Melanocyte of skin (primary cell): Measurements from ENCODE around the gene CGB8. TPM values are rescaled to one million over a fixed set of nuclear protein-coding genes. Genes with fewer than 3 reads are reported as not detected.

Experiments used
- small RNA-seq, 2 donors: library from RNA; depleted of rRNA; stranded (forward); fragments of <200 nt; gene quantifications; one replicate each; pipeline ENCODE3, GENCODE V24; 2012
- total RNA-seq, 2 donors: library from RNA; depleted of rRNA; stranded (reverse); fragments of >200 nt; gene quantifications; 2 replicates each; pipeline ENCODE4 v1.2.3, GENCODE V29; 2012

Gene CGB8
- not detected for total RNA-seq

GRCh38 chr19:49049011-49049410 lies at the start of gene CGB8:
Gene CGB8, minus strand, starts transcription at chr19:49049111. Its CDS starts 372 bp downstream, at chr19:49048739.

GRCh38 chr19:49085020-49085867 lies 36.3 kb upstream of the CGB8 start, which contains the start of gene SNRNP70:
Gene SNRNP70, plus strand, starts transcription at chr19:49085451. Its CDS starts 964 bp downstream, at chr19:49086415.

GRCh38 chr19:49064768-49065611 lies 16.1 kb upstream of the CGB8 start, which contains the start of gene NTF4:
Gene NTF4, minus strand, starts transcription at chr19:49064818. Its CDS starts 2,821 bp downstream, at chr19:49061997.

GRCh38 chr19:49057636-49058234 lies 8.8 kb upstream of the CGB8 start, which contains the start of gene CGB7:
Gene CGB7, minus strand, starts transcription at chr19:49057749. Its CDS starts 2,374 bp downstream, at chr19:49055375.

GRCh38 chr19:49043548-49043947 lies 5.4 kb downstream of the CGB8 start, which contains the start of gene CGB5:
Gene CGB5, plus strand, starts transcription at chr19:49043848. Its CDS starts 362 bp downstream, at chr19:49044210.

GRCh38 chr19:49036815-49037214 lies 12.1 kb downstream of the CGB8 start, which contains the start of gene CGB1:
Gene CGB1, minus strand, starts transcription at chr19:49036895. Its CDS starts 184 bp downstream, at chr19:49036711.

GRCh38 chr19:49031642-49032301 lies 17.1 kb downstream of the CGB8 start, which contains the start of gene CGB2:
Gene CGB2, plus strand, starts transcription at chr19:49031890. Its CDS starts 206 bp downstream, at chr19:49032096.

GRCh38 chr19:49024233-49024632 lies 24.7 kb downstream of the CGB8 start, which contains the start of gene CGB3:
Gene CGB3, minus strand, starts transcription at chr19:49024333. Its CDS starts 362 bp downstream, at chr19:49023971.

GRCh38 chr19:49017041-49017665 lies 31.8 kb downstream of the CGB8 start, which contains the start of gene LHB:
Gene LHB, minus strand, starts transcription at chr19:49017091. Its CDS starts 10 bp downstream, at chr19:49017081.

Small RNA genes lying within 50 kb of the gene (small RNA-seq; reads per million reads assigned to genes)
- gene MIR6798 (0 reads per million in 2 donors), gene RN7SL708P (0 to 0.06 reads per million in 2 donors)

Other genes with a start within 250 kb of the CGB8 start
- gene BCAT2, start 238.1 kb downstream of the CGB8 start, total RNA-seq, result 10 to 100 TPM; 11.7 to 29.0 TPM
- gene HSD17B14, start 212.6 kb downstream of the CGB8 start, total RNA-seq, result 1 to 10 TPM; 4.1 to 4.7 TPM
- gene PLEKHA4, start 180.5 kb downstream of the CGB8 start, total RNA-seq, result 10 to 100 TPM; 26.6 to 34.1 TPM
- 10 to 100 TPM; 30.6 to 45.0 TPM for gene PPP1R15A, start 176.7 kb downstream of the CGB8 start, total RNA-seq
- under 1 TPM in 1 of 2 donors, not detected in 1; 0.34 TPM for gene TULP2, start 150.4 kb downstream of the CGB8 start, total RNA-seq
- 100 to 1,000 TPM; 174 to 185 TPM for gene NUCB1, start 148.8 kb downstream of the CGB8 start, total RNA-seq
- gene DHDH, start 115.4 kb downstream of the CGB8 start, total RNA-seq, result 1 to 10 TPM in 1 of 2 donors, under 1 TPM in 1; 0.33 to 1.0 TPM
- 10 to 100 TPM; 53.3 to 59.9 TPM for gene BAX, start 94.2 kb downstream of the CGB8 start, total RNA-seq
- gene FTL, start 83.8 kb downstream of the CGB8 start, total RNA-seq, result 1,000 to 10,000 TPM; 2,131 to 3,816 TPM
- gene GYS1, start 55.8 kb downstream of the CGB8 start, total RNA-seq, result 10 to 100 TPM; 56.4 to 70.3 TPM
- gene RUVBL2, start 55.2 kb downstream of the CGB8 start, total RNA-seq, result 100 to 1,000 TPM; 182 to 358 TPM
- gene LHB, start 32.0 kb downstream of the CGB8 start, total RNA-seq, result under 1 TPM in 1 of 2 donors, not detected in 1; 0.69 TPM
- not detected for gene CGB3, start 24.8 kb downstream of the CGB8 start, total RNA-seq
- not detected for gene CGB2, start 17.2 kb downstream of the CGB8 start, total RNA-seq
- not detected for gene CGB1, start 12.2 kb downstream of the CGB8 start, total RNA-seq
- gene CGB5, start 5.3 kb downstream of the CGB8 start, total RNA-seq, result not detected
- under 1 TPM; 0.33 to 0.34 TPM for gene CGB7, start 8.6 kb upstream of the CGB8 start, total RNA-seq
- gene NTF4, start 15.7 kb upstream of the CGB8 start, total RNA-seq, result not detected
- gene KCNA7, start 23.6 kb upstream of the CGB8 start, total RNA-seq, result not detected
- 100 to 1,000 TPM; 132 to 144 TPM for gene SNRNP70, start 36.3 kb upstream of the CGB8 start, total RNA-seq
- gene LIN7B, start 65.3 kb upstream of the CGB8 start, total RNA-seq, result 1 to 10 TPM; 5.9 to 7.0 TPM
- gene C19orf73, start 70.0 kb upstream of the CGB8 start, total RNA-seq, result 1 to 10 TPM in 1 of 2 donors, under 1 TPM in 1; 0.67 to 1.0 TPM
- 1 to 10 TPM; 7.3 to 9.6 TPM for gene PPFIA3, start 70.4 kb upstream of the CGB8 start, total RNA-seq
- gene HRC, start 106.3 kb upstream of the CGB8 start, total RNA-seq, result not detected
- 10 to 100 TPM; 18.6 to 23.0 TPM for gene TRPM4, start 108.7 kb upstream of the CGB8 start, total RNA-seq